SU-DHL-6 (cell line): ENCODE measurements around the gene XRCC4.

ENCODE experiments used
- H2AFZ ChIP-seq: fragments of 200-600 bp; sonication (generic); 2 replicates; pipeline ENCODE4 v1.6.1; 2014; ENCODE audit warnings: low read depth, mild to moderate bottlenecking, moderate library complexity, mixed read lengths, antibody characterized with exemption, low read length; ENCODE audit not compliant: severe bottlenecking
- H3F3A ChIP-seq: fragments of 200-600 bp; shearing (Covaris generic); 2 replicates; pipeline ENCODE4 v1.6.0; 2016; ENCODE audit warnings: antibody characterized with exemption, mild to moderate bottlenecking; ENCODE audit not compliant: insufficient read depth
- H3K27ac ChIP-seq: fragments of 200-600 bp; sonication (generic); 2 replicates; pipeline ENCODE4 v1.5.1; 2016; ENCODE audit warnings: low read depth, mild to moderate bottlenecking, low read length, moderate library complexity, mixed read lengths
- H3K27me3 ChIP-seq: fragments of 200-600 bp; sonication (generic), shearing (Covaris generic); 2 replicates; pipeline ENCODE4 v1.6.0; 2014; ENCODE audit warnings: mild to moderate bottlenecking, low read length
- H3K36me3 ChIP-seq: fragments of 200-600 bp; sonication (generic); 2 replicates; pipeline ENCODE4 v1.6.1; 2014; ENCODE audit warnings: mild to moderate bottlenecking, low read length, mixed read lengths
- H3K4me2 ChIP-seq: fragments of 300-600, 200-600 bp; shearing (Covaris generic), sonication (generic); 2 replicates; pipeline ENCODE4 v1.6.0; 2014; ENCODE audit warnings: low read length, low read depth, mild to moderate bottlenecking; ENCODE audit not compliant: poor library complexity, severe bottlenecking
- H3K4me3 ChIP-seq: fragments of 200-600 bp; sonication (generic); 2 replicates; pipeline ENCODE4 v1.5.1; 2014; ENCODE audit warnings: antibody characterized with exemption, low read length, mild to moderate bottlenecking, mixed read lengths; ENCODE audit not compliant: insufficient read depth, poor library complexity, severe bottlenecking
- H3K79me2 ChIP-seq: fragments of 200-600 bp; sonication (generic); 2 replicates; pipeline ENCODE4 v1.6.1; 2014; ENCODE audit warnings: mild to moderate bottlenecking, low read length, moderate library complexity; ENCODE audit not compliant: insufficient read depth
- H3K9ac ChIP-seq: fragments of 200-600 bp; sonication (generic); 2 replicates; pipeline ENCODE4 v1.7.0; 2014; ENCODE audit warnings: mild to moderate bottlenecking, low read length
- H3K9me2 ChIP-seq: fragments of 200-600 bp; sonication (generic); replicated peaks from 2 replicates; pipeline ENCODE4 v1.6.1; 2014; ENCODE audit warnings: low read length; ENCODE audit not compliant: insufficient read depth
- H3K9me3 ChIP-seq: fragments of 200-600 bp; sonication (generic); 2 replicates; pipeline ENCODE4 v1.6.1; 2014; ENCODE audit warnings: low read length, mixed read lengths; ENCODE audit not compliant: insufficient read depth
- H4K20me1 ChIP-seq: fragments of 200-600 bp; sonication (generic); 2 replicates; pipeline ENCODE4 v1.6.1; 2014; ENCODE audit warnings: low read depth, mild to moderate bottlenecking, antibody characterized with exemption, low read length, moderate library complexity, mixed read lengths
- CTCF ChIP-seq: fragments of 200-600 bp; sonication (generic); IDR thresholded peaks from one replicate; pipeline ENCODE4 v1.5.1; 2017; ENCODE audit warnings: antibody characterized with exemption, mild to moderate bottlenecking, low read length, moderate library complexity; ENCODE audit not compliant: insufficient read depth, poor library complexity, severe bottlenecking
- EZH2phosphoT487 ChIP-seq: fragments of 200-600 bp; sonication (generic), shearing (Covaris generic); conservative IDR thresholded peaks from 2 replicates; pipeline ENCODE4 v1.6.1; 2018; ENCODE audit warnings: mild to moderate bottlenecking, antibody characterized with exemption, low read length, moderate library complexity, mixed read lengths

The XRCC4 gene

GRCh38 chr5:83294246-83294645 is 216.9 kb downstream of the XRCC4 start:
- Histone ChIP-seq H3F3A (no peaks in the 10 kb centered on the region), H3K4me2 (no peak overlapping the region), H3K79me2 (no peaks in the 10 kb centered on the region), H3K36me3 (no peaks in the 10 kb centered on the region), H3K27me3 (no peaks in the 10 kb centered on the region), H3K4me3 (no peak overlapping the region), H3K9ac (no peak overlapping the region), H3K9me2 (no peaks in the 10 kb centered on the region), H2AFZ (no peak overlapping the region), H3K27ac (no peak overlapping the region), H4K20me1 (no peaks in the 10 kb centered on the region), H3K9me3 (no peaks in the 10 kb centered on the region)
- TF ChIP-seq CTCF (no peak), EZH2phosphoT487 (no peak)

DNA sequence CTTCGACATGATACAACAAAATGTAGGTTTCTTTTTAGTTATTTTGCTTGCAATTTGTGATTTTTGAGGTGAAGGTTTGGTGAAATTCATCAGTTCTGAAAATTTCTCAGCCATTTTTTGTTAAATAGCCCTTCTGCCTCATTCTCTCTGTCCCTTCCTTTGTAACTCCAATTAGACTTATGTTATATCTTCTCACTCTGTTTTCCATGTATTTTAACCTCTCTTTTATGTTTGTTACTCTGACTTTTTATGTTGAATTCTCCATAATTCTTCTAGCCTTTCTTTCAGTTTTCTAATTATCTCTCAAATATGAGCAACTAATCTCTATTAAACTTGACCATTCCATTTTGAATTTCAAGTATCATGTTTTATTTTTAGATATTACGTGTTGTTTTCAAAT is 222.0 kb downstream of the XRCC4 start:
- no peak overlapping the region for H2AFZ ChIP-seq
- no peak overlapping the region for H3K27ac ChIP-seq
- H3K79me2 ChIP-seq = no peaks in the 10 kb centered on the region
- H3K9me2 ChIP-seq = no peaks in the 10 kb centered on the region
- H3K9me3 ChIP-seq = no peaks in the 10 kb centered on the region
- H3K9ac ChIP-seq = no peak overlapping the region
- no peaks in the 10 kb centered on the region for H3F3A ChIP-seq
- H3K27me3 ChIP-seq = no peaks in the 10 kb centered on the region
- H3K4me2 ChIP-seq = no peak overlapping the region
- no peaks in the 10 kb centered on the region for H3K36me3 ChIP-seq
- no peak overlapping the region for H3K4me3 ChIP-seq
- TF ChIP-seq CTCF (no peak), EZH2phosphoT487 (no peak)
- H4K20me1 ChIP-seq = no peaks in the 10 kb centered on the region

DNA sequence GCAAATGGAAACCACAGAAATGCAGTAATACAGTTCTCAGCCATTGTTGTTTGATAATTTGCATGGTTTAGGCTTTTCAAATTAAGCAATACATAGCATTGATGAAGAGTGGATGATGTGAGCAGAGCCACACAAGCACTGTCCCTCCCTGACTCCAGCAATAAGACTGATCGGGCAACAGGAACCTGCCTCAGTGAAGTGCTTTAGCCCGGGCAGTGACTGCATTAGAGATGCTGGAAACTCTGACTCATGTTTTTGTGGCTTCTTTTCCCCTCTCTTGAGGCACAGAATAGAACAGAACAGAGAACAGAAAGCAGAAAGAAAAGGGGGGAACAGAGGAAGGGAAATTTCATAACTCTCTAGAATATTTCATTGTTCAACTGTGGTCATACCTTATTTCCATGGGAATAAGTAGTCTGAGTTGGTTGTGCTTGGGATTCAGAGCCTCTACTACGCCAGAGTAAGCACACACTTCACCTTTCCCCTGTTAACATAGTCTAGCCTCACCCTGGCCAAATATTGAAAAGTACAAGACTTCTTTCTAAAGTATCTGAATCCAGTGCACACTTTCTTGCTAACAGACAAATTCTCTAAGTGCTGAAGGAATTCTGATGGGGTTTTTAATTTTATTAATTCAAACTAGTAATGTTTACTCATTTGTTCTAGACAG is 229.4 kb downstream of the XRCC4 start:
- Histone ChIP-seq H3K36me3 (no peaks in the 10 kb centered on the region), H4K20me1 (no peaks in the 10 kb centered on the region), H3K79me2 (no peaks in the 10 kb centered on the region), H3K27me3 (no peaks in the 10 kb centered on the region), H3F3A (no peaks in the 10 kb centered on the region), H3K27ac (no peak overlapping the region), H3K9me3 (no peaks in the 10 kb centered on the region), H3K9ac (no peak overlapping the region), H3K4me2 (no peak overlapping the region), H3K9me2 (no peaks in the 10 kb centered on the region), H2AFZ (no peak overlapping the region), H3K4me3 (no peak overlapping the region)
- no peak for TF ChIP-seq EZH2phosphoT487
- no peak for TF ChIP-seq CTCF
